HG02623 (cell line): ENCODE data around the gene SLC16A8.

Source experiments
- ATAC-seq: cut with Tn5 transposase; IDR thresholded peaks from one replicate; pipeline ENCODE4 v1.9.1; 2021; ENCODE audit warnings: moderate library complexity; ENCODE audit not compliant: unreplicated experiment

SLC16A8 gene

DNA sequence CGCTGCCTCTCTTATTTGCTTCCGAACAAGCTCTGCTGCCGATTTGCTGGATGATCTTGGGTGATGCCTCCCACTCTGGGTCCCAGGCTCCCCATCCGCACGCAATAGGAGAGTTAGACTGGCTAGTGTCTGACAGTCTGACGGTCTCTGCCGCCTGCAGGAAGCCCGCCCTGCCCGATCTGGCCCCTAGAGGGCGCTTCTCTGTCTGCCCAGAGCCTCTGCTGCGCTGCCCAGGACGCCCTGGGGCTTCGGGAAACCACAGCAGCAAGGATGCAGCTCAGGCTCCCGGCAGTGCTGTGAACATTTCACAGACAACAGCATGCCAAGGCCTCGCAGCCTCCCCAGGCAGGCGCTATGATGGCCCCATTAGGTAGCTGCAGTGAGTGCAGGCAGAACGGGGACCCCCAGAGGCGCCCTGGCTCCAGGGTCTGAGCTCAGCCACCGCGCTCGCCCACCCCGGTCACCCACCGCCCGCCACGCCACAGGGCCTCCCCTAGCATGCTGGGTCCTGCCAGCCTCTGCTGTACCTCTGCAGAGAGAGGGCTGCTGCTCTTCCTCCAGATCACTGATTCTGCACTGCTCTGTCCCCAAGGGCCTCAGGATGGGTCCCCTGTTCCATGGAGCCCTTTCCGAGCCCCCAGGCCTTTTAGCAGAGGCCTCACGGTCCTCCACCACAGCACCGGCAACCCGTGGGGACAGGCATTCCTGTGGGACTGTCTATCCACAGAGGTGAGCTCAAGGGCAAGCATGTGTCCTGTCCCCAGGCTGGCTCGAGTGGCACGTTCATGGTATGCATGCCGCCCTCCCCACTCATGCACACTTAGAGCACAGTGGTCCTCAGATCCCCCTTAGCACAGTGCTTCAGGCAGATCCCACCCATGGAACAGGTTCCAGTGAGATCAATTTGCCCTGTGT, 30.8 kb upstream of the SLC16A8 start:
- no peak for ATAC-seq

DNA sequence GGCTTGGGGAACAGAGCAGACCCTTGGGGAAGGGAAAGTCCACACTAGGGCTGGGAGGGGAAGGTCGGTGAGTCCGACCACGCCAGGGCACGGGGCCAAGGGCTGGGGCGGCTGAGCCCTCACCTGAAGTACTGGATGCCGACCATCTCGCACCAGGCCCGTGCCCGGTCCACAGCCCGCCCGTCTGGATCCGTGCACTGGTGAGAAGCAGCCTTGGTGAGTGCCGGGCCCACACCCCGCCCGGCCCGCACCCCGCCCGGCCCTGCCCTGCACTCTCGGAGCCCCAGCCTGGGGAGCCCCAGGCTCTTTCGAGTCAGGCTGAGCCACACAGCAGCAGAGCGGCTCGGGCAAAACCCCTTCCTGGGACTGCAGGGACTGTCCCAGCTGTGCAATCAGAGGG, 28.4 kb upstream of the SLC16A8 start:
- no peak for ATAC-seq

GRCh38 chr22:38111925-38112355, 28.0 kb upstream of the SLC16A8 start:
- no peak for ATAC-seq

GRCh38 chr22:38110863-38111852, 27.2 kb upstream of the SLC16A8 start:
- ATAC-seq = no peak

DNA sequence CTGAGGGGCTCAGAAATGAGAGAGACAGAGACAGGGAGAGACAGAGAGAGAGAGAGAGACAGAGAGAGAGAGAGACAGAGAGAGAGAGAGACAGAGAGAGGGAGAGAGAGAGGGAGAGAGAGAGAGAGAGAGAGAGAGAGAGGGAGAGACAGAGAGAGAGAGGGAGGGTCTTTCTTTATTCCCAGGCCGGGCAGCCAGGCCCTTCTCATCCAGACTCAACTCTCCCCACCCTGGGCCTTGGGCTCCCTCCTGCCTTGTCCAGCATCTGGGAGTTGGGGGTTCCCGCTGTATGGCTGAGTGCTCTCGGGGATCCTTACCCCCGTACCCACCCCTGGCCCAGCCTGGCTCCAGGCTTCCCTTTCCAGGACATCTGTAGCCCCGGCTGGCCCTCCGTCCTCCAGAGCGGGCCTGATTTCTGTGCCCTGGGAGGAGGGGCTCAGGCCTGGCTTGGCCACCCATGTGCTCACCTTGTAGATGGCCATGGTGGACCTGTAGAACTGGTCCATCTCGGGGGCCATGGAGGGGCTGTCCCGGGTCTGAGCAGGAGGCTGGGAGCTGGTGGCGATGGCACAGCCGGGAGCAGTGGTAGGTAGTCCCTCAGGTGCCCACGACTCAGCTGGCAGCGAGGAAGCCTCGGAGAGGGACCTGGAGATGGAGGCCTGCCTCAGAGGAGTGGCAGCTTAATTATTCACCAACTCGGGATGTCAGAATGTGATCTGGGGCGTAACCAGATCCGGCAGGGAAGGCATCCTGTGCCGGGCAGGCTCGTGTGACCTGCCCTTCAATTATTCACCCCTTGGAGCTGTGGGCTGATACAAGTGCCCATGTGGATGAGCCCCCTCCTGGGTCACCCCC, 26.3 kb upstream of the SLC16A8 start, which contains the start of gene BAIAP2L2:
TSS of gene BAIAP2L2 (minus strand) at position 677 of the 855 bp plus-strand sequence. CDS start at position 518, 159 bp downstream.
- ATAC-seq = no peak

DNA sequence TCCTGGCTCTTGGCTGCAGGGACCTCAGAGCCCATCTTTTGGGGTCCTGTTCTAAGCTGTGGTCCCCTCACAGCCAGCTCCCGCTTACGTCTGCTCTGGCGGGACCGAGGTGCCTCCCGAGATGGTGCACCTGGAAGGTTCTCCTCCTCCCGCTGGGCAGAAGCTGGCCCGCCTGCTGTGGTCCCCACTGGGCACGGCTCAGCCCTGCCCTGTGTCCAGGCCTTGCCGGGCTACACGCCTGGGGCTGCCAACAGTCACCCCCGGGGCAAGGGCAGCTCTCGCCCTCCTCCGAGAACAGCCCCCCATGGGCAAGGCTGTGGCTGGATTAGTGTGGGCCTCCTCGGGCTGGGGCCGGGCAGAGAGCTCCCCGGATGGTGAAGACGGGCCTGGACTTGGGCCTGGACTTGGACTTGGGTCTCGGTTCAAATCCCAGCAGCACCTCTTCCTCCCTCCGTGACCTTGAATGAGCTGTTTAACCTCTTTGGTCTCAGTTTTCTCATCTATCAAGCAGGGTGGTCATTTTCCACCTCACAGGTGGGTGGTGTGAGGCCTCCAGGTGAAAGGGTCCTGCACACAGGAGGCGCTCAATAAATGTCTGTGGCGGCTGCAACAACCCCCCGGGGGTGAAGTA, 25.5 kb upstream of the SLC16A8 start:
- no peak for ATAC-seq

- ATAC-seq = no peak
These were observed 24.8 kb upstream of the SLC16A8 start for GRCh38 chr22:38108561-38109319.

DNA sequence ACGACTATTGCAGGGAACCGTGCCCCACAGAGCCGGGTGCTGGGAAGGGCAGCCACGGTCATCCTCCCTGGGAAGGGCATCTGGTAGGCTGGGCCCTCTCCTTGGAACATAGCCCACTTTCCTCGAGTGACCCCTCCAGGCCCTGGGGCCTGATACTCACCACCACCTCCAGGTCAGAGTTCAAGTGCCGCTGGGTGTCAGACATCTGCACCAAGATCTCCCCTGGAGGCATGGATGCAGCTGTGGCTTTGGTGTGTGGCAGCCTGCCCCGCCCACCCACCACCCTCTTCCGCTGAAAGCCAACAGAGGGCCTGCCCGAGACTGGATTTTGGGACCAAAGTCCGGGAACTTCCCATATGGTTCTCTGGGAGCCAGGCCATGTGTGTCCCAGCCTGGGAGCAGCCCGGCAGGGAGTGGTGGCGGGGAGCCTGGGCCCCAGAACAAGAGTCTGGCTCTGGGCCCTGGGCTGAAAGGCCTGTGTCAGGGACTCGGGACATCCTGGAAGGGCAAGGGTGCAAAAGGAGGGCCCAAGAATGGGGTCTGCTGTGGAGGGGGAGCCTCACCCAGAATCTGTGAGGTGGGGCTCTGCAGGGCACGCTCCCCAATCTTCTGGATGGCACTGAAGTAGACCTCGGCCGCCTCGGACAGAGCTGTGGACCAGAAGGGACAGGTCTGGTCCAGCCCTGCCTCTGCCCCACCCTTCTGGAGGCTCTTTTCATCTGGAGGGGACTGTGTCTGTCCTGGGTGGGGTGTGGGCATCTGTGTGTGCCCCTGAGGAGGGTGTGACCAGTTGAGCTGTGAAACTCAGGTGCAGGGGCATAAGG, 23.9 kb upstream of the SLC16A8 start:
- ATAC-seq = no peak

DNA sequence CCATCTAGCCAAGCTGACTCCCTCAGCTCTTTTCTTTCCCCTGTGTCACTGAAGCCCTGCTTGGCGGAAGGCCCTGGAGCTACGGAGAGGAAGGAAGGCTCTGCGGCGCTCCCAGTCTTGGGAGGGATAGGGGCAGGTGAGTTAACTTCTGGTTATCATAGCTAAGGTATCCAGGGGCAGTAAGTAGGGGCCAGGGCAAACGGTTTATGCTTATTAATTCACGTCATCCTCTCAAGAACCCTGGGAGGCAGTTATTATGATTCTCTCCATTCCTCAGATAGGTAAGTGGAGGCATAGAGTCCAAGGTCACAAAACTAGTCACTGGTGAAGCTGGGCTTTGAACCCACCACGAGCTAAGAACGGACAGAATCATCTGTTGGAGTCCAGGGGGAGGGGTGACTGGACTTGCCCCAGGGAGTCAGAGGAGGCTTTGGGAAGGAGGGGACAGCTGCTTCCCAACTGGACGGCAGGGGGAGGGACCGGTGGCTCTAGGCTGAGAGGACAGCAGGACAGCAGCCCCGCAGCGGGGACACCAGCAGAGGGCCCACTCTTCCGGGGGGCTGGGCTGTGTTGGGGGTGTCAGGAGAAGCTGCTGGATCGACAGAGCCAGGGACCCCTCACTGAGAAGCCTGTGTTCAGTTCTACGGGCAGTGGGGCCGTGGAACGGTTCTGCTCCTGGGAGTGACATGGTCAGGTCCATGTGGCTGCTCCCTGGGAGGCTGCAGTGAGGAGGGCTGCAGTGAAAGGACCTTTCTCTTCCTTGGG, 23.0 kb upstream of the SLC16A8 start:
- no peak for ATAC-seq

DNA sequence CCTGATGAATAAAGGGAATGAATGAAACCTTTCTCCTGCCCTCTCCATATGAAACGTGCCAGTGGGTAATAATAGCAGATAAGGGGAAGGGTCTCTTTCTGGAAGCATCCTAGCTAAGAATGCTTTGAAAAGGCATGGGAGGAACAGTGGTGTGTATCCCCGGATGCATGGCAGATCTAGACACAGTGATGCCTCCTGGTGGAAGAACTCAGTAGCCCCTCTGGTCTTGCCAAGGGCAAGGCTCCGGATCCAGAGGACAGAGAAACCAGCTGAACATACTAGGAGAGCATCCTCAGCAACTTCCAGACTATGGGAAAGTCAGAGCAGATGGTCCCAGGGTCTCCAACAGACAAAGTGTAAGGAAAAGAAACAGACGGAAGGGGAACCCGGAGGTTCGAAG, 20.1 kb upstream of the SLC16A8 start:
- ATAC-seq = no peak

DNA sequence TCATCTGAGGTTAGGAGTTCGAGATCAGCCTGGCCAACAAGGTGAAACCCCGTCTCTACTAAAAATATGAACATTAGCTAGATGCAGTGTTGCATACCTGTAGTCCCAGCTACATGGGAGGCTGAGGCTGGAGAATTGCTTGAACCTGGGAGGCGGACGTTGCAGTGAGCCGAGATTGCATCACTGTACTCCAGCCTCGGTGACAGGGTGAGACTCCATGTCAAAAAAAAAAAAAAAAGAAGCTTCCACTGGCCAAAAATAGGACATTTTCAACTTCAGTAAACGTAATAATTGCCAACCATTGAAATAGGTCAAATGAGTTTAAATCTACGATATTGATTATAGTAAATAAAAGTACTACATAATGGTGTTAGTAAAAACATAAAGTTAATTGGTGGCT, 19.7 kb upstream of the SLC16A8 start:
- no peak for ATAC-seq

DNA sequence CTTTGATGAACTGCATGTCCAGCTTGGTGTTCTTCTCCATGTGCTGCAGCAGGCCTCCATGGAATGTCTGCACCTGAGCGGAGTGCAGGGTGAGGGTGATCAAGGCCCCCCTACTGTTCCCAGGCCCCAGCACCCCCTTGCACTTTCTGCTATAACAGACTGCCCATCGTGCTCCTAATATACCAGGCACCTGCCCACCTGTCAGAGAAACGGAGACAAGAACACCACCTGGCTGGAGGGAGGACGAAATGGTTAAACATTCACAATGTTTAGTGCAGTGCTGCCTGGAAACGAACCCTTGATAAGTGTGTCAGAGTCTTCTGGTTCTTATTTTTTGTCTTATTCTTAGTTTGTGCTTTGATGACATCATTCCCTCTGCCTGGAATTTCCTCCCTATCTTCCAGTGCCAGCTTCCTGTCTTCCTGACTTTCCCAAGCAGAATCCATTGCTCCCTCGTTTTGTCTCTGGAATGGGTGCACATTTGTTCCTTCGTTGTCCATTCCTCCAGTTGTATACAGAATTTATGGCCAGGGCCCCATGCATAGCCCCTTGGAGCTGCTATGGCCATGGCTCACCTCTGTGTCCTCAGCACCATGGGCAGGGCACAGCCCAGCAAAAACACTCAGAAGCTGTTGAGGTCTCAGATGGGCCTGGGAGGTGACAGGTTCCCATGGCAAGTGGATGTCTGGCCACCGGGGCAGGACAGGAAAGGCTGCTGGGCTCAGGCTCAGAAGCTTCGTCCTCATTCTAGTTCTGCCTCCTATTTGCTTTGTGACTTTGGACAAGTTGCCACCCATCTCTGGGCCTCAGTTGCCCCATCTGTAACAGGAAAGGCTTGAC, 14.6 kb upstream of the SLC16A8 start:
- no peak for ATAC-seq

DNA sequence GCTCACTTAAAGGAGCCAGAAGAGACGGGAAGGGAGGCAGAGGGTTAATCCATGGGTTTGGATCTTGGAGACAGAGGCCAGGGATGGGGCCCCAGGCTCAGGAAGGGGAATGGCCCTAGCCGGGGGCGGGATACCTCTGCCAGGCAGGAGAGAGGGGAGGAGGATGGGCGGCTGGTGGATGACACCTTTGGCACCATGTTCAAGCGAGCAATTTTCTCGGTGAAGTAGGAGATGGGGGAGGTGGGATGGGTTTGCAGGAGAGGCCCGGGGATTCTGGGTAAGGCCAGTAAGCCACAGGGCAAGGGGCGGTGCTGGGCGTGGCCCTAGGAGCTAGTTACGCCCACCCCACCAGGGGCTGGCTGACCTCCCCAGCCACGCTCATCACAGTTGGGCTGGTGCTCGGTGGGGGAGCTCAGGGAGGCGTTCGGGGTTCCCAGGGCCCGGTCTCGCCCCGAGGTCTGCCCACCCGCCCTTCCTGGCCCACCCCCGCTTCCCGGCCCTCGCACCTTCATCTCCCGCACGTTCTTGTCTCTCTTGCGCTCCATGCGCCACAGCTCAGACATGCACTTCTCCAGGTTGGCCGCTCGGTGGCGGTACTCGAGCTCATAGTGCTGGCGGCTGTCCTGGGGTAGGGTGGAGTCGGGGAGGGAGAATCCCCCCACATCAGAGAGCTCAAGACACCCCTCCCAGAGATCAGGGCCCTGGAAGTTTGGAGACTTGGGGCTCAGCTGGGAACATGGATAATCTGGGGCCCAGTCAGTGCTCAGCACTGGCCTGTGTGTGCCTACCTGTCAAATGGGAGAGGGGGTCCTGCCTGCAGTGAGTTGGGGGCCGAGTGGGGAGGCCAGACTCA, 13.8 kb upstream of the SLC16A8 start:
- no peak for ATAC-seq

DNA sequence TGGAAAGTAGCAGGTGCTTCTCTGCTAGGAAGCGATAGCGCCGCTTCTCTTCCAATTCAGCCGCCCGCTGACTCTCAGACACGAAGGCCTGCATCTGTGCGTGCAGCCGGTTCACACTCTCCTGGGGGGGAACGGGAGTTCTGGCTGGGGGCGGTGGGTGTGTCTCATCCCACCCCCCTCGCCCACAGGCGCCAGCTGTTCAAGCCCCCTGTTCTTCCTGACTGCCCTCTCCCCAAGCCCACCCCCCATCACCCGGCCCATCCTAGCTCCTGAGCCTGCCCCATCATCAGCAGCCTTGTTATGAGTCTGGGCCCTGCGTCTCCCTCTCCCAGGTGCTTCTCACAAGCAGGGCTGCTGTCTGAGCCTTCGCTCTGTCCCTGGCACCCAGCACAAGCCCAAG, 13.1 kb upstream of the SLC16A8 start:
- ATAC-seq = no peak

DNA sequence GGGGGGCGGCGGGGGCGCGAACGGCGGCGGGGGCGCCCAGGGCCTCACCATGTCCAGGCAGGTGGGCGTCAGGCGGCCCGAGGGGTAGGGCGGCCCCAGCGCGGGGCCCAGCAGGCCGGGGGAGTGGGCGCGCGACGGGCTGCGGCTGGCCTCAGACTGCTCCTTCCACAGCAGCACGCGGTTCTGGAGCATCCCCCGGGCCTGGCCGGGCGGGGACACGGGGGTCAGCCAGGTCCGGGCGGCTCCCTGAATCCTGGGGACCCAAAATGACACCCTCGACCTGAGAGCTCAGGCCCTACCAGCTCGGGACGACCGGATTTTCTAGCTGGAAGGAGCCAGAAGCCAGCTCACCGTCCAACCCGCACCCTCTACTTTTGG, 5.5 kb upstream of the SLC16A8 start:
- no peak for ATAC-seq
